Measurements from ENCODE around the gene ARHGAP15.

The ARHGAP15 gene

GRCh38 chr2:143802871-143803650 is 673.8 kb downstream of the ARHGAP15 start:
- DNase-seq: no peak

- DNase-seq: no peak
These were observed 674.7 kb downstream of the ARHGAP15 start for GRCh38 chr2:143803936-143804335.

- no peak for DNase-seq
These were observed 676.4 kb downstream of the ARHGAP15 start for GRCh38 chr2:143805666-143806065.

- DNase-seq: no peak
These were observed 678.0 kb downstream of the ARHGAP15 start for GRCh38 chr2:143807192-143807591.

DNA sequence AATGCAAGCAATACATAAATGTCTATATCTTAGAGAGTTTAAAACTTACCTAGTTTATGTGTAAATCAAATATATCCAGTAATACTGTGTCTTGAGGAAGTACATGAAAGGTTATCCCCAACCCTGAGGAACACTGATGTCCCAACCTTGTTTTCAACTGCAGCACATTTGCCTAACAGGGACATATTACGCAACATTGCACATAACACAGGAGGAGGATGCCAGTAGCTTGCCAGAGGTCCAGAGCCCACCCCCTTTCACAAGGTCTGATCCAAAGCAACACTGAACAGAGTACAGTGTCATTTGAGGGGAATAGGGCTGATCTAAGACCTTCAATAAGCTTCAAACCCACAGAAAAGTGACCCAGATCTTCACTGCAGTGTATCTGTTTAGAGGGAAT is 678.5 kb downstream of the ARHGAP15 start:
- DNase-seq: no peak

DNA sequence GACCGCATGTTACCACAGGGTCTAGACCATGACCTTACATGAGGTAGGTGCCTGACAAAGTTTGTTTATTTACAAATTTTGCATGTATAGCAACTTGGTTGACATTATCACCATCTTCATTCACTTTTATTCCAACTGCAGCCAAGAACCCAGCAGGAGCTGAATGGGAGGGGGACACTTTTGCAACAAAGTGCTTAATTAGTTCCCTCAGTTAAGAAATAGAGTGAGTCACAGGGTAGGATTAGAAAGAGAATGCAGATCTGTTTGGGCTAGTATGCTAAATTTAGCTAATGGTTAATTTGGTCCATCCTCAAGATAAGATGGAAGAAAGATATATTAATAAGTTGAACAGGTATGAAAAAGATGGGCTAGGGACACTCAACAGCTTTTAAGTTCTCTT is 678.9 kb downstream of the ARHGAP15 start:
- peak; percentile 39 for DNase-seq

DNA sequence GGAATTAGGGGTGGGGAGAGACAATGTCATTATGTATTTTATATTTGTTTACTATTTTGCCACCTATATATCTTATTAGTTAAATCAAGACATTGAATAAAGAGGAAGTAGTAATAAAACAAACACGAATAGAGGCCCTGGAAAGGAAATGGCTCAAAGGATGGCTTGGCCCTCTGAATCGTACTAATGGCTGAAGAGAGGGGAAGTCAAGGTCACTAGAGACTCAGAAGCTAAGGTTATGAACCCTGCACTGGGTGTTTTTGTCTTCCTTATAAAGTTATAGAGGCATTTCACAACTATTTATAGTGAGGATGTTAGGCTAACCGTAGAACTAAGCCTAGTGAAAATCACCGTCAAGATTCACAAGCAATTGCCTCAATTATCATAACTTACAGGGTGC is 685.9 kb downstream of the ARHGAP15 start:
- DNase-seq: no peak

DNA sequence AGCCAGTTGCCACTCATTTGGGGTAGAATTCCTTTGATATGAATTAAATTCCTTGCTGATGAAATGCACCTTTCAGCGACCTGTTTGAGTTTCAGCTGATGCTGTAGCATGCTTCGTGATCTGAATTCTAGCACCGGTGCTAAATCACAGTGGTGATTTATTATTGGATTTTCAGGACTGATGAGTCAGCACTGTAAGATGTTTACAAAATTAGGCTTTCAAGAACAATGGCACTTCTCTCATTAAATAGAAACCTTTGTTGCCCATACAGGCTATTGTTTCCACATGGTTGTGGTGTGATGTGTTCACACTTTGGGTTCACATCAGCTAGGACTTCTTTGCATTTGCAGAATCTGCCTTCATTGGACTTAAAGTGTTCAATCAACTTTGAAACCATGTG is 687.7 kb downstream of the ARHGAP15 start:
- DNase-seq: no peak

All from DMS79 treated with DMSO at 0.1 percent for 48 hours (cell line).